NCI-H774 (cell line): Measurements from ENCODE around the gene HBP1.
A peak's percentile ranks its signal among the peaks of the same experiment; 100 is the strongest.
"Not testable (repeated sequence)": the region's sequence is repeated elsewhere in the genome, so short reads cannot be mapped to it uniquely, and the experiment has no call there.

Experiments used
- DNase-seq: peaks from one replicate; lab custom pipeline; 2025; lab: John Stamatoyannopoulos, UW

HBP1 gene

GRCh38 chr7:107154826-107155225 is 14.0 kb upstream of the HBP1 start:
- no peak for DNase-seq

- DNase-seq = not testable (repeated sequence)
These were observed 13.1 kb upstream of the HBP1 start for GRCh38 chr7:107155726-107156125.

GRCh38 chr7:107157091-107157490 is 11.7 kb upstream of the HBP1 start:
- DNase-seq = no peak

GRCh38 chr7:107158028-107158427 is 10.8 kb upstream of the HBP1 start:
- no peak for DNase-seq

- no peak for DNase-seq
These were observed 8.4 kb upstream of the HBP1 start for GRCh38 chr7:107160389-107160788.

- no peak for DNase-seq
These were observed 7.4 kb upstream of the HBP1 start for GRCh38 chr7:107161415-107161814.

GRCh38 chr7:107162475-107162874 is 6.3 kb upstream of the HBP1 start:
- no peak for DNase-seq

- DNase-seq = no peak
These were observed 4.7 kb upstream of the HBP1 start for GRCh38 chr7:107164092-107164491.

- no peak for DNase-seq
These were observed 3.5 kb upstream of the HBP1 start for GRCh38 chr7:107165341-107165740.

- no peak for DNase-seq
These were observed 1.9 kb upstream of the HBP1 start for GRCh38 chr7:107166736-107167426.

GRCh38 chr7:107167483-107168232 is 1.1 kb upstream of the HBP1 start:
- DNase-seq = peak; percentile 13

- peak; percentile 95 for DNase-seq
These were observed 582 bp downstream of the HBP1 start for GRCh38 chr7:107169120-107170050.

GRCh38 chr7:107170051-107170915 is 1.5 kb downstream of the HBP1 start:
- DNase-seq = no peak

GRCh38 chr7:107171496-107171895 is 2.7 kb downstream of the HBP1 start:
- no peak for DNase-seq

- DNase-seq = no peak
These were observed 3.7 kb downstream of the HBP1 start for GRCh38 chr7:107172276-107173032.

- DNase-seq = no peak
These were observed 4.4 kb downstream of the HBP1 start for GRCh38 chr7:107173191-107173590.

GRCh38 chr7:107173691-107174406 is 5.0 kb downstream of the HBP1 start:
- DNase-seq = no peak

GRCh38 chr7:107179326-107180164 is 10.7 kb downstream of the HBP1 start:
- DNase-seq = no peak

GRCh38 chr7:107180378-107180777 is 11.6 kb downstream of the HBP1 start:
- DNase-seq = no peak
